Epithelial cell of prostate (primary cell): ENCODE results near the gene HSPB6.
"Not testable (repeated sequence)": the region's sequence is repeated elsewhere in the genome, so short reads cannot be mapped to it uniquely, and the experiment has no call there.

Experiments
- DNase-seq: peaks from one replicate; pipeline ENCODE4 v3.0.0-alpha.2; 2011; ENCODE audit warnings: low read depth, low spot score
- H3K27ac ChIP-seq: fragments of 450-650 bp; 2 replicates; pipeline ENCODE4 v1.5.1; 2017; ENCODE audit warnings: mild to moderate bottlenecking

Gene HSPB6

DNA sequence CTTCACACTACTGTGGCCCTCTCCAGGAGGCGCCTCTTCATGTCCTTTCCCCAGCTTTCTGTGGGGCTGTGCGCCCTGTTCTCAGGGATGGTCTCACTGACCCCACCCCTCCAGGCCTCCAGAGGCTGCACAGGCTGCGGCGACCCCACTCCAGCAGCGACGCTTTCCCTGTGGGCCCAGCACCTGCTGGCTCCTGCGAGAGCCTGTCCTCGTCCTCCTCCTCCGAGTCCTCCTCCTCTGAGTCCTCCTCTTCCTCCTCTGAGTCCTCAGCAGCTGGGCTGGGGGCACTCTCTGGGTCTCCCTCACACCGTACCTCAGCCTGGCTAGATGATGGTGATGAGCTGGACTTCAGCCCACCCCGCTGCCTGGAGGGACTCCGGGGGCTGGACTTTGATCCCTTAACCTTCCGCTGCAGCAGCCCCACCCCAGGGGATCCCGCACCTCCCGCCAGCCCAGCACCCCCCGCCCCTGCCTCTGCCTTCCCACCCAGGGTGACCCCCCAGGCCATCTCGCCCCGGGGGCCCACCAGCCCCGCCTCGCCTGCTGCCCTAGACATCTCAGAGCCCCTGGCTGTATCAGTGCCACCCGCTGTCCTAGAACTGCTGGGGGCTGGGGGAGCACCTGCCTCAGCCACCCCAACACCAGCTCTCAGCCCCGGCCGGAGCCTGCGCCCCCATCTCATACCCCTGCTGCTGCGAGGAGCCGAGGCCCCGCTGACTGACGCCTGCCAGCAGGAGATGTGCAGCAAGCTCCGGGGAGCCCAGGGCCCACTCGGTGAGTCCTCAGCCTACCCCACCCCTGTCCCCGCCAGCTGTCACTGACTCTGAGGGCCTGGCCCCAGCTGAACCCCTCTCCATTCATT is 29.7 kb upstream of the HSPB6 start:
- H3K27ac ChIP-seq: no peak overlapping the region
- DNase-seq: no peak

DNA sequence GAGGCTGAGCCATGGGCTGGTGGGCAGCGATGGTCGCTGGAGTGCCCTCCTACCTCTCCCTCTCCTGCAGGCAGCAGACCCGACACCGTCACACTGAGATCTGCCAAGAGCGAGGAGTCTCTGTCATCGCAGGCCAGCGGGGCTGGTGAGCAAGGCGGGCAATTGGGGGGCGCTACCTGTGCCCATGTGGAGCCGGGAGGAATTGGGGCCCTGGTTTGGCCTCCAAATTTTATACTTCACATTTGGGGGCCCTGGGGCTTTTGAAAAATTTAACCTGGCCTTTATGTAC is 28.5 kb upstream of the HSPB6 start:
- no peak overlapping the region for H3K27ac ChIP-seq
- no peak for DNase-seq

DNA sequence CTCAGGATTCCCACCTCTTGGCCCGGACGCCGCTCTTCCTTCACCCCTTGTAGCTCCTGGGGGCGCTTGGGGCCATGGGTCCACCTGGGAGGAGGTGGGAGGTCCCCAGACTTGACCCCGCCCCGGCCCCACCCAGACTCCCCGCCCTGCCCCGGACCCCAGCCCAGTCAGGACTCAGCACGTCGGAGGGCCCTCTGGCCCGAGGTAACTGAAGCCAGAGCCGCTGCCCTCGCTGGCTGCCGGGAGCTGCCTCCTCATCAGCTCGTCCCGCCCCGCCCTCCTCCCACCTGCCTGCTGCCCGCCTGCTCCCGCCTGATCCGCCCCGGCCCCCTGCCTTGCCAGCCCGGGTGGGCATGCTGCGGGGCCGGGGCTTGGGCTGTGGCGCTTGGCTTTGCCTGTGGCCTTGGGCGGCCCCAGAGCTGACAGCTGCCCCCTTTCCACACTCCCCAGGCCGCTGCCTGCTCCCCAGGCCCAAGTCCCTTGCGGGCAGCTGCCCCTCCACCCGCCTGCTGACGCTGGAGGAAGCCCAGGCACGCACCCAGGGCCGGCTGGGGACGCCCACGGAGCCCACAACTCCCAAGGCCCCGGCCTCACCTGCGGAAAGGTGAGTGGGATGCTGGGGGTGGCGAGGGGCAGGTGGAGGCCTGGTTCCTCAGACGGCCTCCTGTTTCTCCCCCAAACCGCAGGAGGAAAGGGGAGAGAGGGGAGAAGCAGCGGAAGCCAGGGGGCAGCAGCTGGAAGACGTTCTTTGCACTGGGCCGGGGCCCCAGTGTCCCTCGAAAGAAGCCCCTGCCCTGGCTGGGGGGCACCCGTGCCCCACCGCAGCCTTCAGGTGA is 27.9 kb upstream of the HSPB6 start:
- no peak for DNase-seq
- no peak overlapping the region for H3K27ac ChIP-seq

DNA sequence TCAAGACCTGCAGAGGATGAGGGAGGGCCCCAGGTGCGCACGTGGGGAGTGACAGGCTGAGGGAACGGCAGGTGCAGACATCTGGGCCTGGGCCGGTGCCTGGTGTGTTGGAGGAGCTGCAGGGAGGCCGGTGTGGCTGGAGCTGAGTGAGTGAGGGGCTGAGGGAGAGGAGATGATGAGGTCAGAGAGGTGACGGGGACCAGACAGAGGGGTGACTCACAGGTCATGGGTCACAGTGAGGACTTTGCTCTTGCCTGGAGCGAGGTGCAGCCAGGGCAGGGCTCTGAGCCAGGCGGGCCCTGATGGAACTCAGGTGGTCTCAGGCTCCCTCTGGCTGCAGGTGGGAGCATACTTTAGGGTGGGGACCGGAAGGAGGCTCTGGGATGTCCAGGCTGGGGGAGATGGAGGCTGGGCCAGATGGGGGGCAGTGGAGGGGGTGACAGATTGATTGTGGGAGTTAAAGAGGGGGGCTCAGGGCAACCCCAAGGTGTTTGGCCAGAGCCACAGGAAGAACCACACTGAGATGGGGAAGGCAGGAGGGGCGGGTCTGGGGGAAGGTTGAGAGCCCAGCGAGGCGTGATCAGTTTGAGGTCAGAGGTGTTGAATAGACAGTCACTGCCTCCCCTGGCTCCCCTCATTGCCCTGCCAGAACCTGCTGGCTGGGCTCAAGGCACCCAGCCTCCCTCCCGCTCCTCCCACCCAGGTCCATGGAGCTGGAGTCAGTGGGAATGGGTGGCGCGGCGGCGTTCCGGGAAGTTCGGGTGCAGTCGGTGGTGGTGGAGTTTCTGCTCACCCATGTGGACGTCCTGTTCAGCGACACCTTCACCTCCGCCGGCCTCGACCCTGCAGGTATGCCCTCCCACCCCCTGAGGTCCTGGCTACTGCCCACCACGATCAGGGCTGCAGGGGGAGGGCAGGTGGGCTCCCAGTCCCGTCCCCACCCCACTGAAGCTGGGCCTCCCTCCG is 26.9 kb upstream of the HSPB6 start:
- DNase-seq: no peak

DNA sequence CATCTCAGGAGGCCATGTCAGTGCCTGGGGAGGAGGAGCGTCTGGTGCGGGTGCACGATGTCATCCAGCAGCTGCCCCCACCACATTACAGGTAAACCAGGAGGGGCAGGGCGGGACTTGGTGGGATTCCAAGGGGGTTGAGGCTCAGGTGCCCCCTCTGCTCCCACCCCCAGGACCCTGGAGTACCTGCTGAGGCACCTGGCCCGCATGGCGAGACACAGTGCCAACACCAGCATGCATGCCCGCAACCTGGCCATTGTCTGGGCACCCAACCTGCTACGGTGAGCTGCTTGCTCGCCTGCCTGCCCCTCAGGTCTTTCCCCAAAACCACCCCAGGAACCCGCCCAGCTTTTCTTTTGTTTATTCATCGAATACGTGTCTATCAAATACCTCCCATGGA is 25.8 kb upstream of the HSPB6 start:
- H3K27ac ChIP-seq: no peak overlapping the region
- no peak for DNase-seq

More for the DNA sequence above, 26.9 kb upstream of the HSPB6 start:
- H3K27ac ChIP-seq: no peak overlapping the region

DNA sequence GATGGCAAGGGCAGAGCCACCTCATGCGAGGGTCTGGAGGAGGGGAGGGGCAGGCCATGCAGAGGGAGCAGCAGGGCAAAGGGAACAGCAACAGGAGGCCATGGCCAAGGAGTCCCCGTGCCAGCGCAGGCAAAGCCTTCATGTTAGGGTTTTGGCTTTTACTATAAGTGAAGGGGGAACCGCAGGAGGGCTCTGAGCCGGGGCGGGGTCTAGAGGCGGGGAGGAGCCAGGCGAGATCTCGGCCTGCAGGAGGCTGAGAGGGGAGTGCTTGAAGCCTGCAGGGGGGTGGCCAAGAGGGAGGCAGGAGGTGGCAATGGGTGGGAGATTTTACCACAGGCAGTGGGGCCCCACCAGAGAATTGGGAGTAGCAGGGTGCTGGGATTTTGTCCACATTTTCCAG is 24.8 kb upstream of the HSPB6 start:
- H3K27ac ChIP-seq: no peak overlapping the region
- DNase-seq: no peak

DNA sequence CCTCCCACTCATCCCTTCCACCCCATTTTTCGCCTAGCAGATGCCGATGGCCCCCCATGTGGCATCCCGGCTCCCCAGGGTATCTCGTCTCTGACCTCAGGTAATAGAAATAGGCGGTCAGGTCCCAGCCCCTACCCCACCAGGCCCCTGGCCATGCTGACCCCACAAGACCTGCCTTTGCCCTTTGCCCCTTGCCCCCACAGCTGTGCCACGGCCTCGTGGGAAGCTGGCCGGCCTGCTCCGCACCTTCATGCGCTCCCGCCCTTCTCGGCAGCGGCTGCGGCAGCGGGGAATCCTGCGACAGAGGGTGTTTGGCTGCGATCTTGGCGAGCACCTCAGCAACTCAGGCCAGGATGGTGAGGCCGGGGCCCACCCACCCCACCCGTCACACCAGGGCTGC is 23.9 kb upstream of the HSPB6 start:
- DNase-seq: no peak

DNA sequence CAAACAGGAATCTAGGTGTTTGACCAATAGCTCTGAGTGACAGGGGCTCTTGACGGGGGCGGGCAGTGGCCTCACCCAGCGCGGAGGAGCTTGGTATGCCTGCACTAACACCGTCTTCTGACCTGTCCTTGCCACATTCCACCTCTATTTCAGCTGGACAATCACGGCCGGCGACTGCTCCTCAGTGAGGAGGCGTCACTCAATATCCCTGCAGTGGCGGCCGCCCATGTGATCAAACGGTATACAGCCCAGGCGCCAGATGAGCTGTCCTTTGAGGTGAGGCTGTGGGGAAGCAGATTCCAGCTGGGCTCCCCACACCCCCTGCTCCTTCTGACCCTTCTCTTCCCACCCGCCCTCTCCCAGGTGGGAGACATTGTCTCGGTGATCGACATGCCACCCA is 23.2 kb upstream of the HSPB6 start:
- H3K27ac ChIP-seq: no peak overlapping the region
- DNase-seq: no peak

More for the DNA sequence above, 23.9 kb upstream of the HSPB6 start:
- H3K27ac ChIP-seq: no peak overlapping the region

DNA sequence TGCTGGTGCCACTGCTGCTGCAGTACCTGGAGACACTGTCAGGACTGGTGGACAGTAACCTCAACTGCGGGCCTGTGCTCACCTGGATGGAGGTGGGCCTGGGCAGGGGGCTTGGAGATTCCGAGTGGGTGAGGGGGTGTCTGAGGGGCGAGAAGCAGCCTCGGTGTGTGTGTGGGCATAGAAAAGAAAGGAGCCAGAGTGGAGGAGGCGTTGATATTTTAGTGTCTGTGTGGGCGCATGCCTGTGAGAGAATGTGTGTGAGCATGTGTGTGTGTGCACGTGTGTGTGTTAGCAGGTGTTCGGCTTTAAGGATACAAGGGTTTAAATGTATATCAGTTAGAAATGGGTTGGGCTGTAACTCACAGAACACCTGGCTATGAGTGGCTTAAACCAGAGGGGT is 22.2 kb upstream of the HSPB6 start:
- DNase-seq: no peak
- no peak overlapping the region for H3K27ac ChIP-seq

DNA sequence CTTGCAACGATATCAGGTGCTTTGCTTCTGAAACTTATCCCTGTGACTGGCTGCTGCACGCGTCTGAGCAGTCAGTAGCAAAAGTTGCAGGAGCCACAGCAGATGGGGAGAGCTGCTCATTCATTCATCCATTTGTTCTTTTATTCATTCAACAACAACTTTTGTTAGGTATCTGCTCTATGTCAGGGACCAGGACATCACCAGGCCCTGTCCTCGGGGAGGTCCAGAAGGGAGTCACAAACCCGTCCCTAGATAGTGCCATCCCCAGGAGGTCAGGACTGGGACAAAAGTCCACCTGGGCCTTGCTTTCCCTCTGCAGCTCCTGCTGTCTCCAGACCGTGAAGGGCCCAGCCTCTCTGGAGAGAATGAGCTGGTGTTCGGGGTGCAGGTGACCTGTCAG is 21.1 kb upstream of the HSPB6 start:
- H3K27ac ChIP-seq: no peak overlapping the region
- no peak for DNase-seq

DNA sequence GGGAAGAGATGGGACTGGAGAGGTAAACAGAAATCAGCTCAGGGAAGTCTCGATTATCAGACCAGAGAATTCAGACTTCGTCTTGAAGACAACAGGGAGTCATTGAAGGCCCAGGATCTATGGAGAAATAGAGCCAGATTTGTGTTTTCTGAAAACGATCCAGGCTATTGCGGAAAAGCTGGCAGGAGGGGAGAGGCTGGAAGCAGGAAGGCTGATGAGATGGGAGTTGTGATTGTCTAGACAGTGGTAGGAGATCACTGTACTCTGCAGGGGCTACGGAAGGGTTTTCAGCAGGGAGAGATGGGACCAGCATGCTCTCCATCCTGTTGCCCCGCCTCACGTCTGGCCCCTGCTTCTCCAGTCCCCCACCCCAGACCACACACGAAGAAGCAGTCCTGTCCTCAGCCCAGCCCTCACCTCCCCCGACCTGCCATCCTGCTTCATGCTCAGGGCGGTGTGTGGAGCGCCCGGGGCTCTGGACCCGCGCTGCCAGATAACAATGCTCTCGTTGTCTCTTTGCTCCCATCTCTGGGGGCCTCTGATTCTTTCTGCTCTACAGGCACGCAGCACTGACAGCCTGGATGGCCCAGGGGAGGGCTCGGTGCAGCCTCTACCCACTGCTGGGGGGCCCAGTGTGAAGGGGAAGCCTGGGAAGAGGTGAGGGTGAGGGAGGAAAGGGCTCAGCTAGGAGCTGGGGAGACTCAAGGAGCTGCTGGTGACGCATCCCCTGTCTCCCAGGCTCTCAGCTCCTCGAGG is 20.4 kb upstream of the HSPB6 start:
- DNase-seq: no peak
- H3K27ac ChIP-seq: no peak overlapping the region

DNA sequence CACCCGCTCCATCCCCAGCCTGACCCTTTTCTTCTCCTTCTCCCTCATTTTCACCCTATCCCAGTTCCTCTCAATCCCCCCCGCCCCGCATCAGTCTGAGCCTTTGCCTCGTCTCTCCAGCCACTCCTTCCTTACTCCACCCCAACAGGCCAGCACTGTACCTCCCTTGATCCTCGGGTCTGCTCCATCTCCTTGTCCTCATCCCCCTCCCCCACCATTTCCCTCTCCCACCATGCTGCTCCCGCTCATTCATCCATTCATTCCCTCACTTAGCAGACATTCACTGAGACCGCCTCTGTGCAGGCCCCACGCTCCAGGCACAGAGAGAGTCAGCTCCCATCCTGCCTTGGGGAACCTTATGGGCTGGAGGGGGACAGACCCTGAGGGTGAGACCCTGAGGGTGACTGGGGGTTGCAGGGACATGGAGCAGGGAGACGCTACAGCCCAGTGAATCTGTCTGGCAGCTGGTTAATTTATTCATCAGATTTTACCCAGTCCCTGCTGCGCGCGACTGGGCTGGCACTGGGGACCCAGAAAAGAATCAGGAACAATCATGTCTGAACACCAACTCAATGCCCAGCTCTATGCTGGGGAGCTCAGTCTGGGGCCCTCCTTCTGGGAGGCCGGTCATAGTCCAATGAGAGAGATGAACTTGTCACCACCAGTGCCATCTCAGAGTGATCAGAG is 19.4 kb upstream of the HSPB6 start:
- no peak for DNase-seq
- no peak overlapping the region for H3K27ac ChIP-seq

DNA sequence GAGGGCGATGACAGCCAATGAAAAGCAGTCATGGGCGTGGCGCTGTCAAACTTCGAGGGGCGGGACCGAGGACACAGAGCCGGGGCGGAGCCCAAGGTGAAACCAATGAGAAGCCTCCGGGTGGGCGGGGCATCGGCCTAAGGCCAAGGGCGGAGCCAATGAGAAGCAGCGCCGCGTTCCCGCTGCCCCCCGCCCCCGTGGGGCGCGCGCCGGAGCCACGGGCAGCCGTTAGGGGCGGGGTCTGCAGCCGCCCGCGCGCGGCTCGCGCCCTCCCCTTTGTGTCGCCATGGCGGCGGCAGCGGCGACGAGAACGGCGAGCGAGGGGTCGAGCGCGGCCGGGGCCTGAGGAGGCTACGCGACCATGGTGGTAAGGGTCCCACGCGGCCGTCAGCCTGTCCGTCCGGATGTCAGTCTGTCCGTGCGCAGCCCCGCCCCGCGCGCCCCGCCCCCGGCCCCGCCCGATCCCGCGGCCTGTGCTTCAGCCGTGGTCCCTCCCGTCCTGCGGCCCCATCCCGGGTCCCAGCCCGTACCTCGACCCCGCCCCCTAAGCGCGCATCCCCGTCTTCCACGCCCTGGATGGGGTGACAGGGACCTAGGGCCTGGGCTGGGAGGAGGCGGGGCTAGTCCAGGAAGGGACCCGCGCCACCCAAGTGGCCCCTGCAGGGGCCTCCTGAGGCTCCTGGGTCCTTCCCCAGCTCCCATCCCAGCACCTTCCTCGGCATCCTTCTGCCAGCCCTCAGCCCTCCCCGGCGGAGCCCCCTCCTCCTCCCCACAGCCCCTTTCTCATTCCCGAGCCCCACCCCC is 18.7 kb upstream of the HSPB6 start, which contains the start of gene ARHGAP33:
ARHGAP33 (plus strand) TSS at position 267 of the 804 bp plus-strand sequence; CDS start at position 362, 95 bp downstream.
- H3K27ac ChIP-seq: no peak within 1 kb of the TSS
- peak; percentile 57 for DNase-seq

DNA sequence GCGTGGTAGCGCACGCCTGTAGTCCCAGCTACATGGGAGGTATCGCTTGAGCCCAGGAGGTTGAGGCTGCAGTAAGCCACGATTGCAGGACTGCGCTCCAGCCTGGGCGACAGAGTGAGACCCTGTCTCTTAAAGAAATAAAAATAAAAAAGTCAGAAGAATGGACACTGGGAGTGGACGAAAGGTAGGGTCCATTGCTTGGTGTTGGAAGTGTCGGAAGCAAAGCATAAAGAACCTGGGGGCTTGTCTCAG is 18.1 kb upstream of the HSPB6 start:
- no peak overlapping the region for H3K27ac ChIP-seq
- DNase-seq: no peak

DNA sequence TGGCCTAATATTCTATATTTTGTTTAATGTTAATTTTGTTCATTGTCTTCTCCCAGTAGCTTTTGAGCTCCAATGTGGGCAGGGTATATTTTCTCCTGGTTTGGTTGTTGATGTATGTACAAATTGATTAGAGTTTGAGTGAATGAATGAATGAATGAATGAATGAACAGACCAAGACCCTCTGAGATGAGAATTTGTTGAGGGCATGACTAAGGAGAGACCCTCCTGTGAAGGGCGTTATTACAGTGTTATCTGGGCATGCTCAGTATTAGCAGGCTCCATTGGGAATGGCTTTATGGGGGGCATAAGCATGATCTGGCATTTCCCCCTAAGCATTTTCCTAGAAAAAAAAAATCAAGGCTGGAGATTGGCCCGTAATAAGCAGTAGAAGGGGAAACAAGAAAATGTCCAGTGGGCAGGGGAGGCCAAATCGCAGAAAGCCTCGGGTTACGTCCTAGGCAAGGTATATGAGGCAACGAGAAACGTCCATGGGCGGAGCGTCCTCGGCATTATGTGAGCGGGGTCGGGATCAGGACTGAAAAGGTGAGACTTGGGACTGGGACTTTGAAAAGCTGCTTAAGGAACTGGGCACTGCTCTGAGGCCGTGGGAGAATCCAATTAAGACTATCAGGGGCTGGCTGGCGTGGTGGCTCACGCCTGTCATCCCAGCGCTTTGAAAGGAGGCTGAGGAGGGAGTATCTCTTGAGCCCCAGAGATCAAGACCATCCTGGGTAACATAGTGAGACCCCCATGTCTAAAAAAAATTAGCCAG is 17.6 kb upstream of the HSPB6 start:
- DNase-seq: no peak

DNA sequence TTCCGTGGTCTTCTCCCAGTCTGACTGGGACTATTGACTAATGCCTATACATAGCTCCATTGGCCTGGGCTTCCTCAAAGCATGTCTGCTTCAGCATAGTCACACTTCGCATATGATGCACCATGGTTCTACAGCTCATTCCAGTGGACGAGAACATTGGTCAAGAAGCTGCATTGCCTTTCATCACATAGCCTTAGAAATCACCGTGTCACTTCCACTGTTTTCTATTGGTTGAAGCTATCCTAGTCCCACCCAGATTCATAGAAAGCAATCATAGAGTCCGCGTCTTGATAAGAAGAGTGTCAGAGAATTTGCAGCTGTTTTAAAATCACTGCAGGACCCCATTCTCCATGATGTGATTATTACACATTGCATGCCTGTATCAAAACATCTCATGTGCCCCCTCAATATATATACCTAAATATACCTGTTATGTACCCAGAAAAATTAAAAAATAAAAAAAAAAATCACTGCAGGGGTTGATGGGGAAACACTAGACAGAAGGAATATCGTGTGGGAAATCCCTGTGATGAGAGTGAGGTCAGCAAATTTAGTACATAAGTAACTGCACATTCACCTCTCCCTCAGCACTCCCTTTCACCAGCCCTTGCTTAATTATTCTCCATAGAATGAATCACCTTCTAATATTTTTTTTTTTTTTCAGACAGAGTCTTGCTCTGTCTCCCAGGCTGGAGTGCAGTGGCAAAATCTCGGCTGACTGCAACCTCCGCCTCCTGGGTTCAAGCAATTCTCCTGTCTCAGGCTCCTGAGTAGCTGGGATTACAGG is 16.4 kb upstream of the HSPB6 start:
- no peak overlapping the region for H3K27ac ChIP-seq
- DNase-seq: peak; percentile 34

More for the DNA sequence above, 17.6 kb upstream of the HSPB6 start:
- no peak overlapping the region for H3K27ac ChIP-seq

DNA sequence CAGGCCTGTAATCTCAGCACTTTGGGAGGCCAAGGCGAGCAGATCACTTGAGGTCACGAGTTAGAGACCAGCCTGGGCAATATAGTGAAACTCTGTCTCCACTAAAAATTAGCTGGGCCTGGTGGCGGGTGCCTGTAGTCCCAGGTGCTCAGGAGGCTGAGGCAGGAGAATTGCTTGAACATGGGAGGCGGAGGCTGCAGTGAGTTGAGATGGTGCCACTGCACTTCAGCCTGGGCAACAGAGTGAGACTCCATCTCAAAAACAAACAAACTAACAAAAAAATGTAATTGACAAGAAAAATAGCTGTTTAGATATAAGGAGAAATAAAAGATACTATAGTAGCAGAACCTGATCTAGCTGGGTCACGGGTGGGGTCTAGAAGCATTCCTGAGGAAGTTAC is 15.5 kb upstream of the HSPB6 start:
- DNase-seq, H3K27ac ChIP-seq: not testable (repeated sequence)
